HG03457 (cell line): ENCODE measurements around the gene THAP4.
"Not testable (repeated sequence)": the region's sequence is repeated elsewhere in the genome, so short reads cannot be mapped to it uniquely, and the experiment has no call there.

Experiments used
- ATAC-seq: cut with Tn5 transposase; IDR thresholded peaks from one replicate; pipeline ENCODE4 v1.9.1; 2021; ENCODE audit warnings: moderate number of reproducible peaks; ENCODE audit not compliant: unreplicated experiment

Gene THAP4

GRCh38 chr2:241590496-241591455 is 46.2 kb downstream of the THAP4 start:
- not testable (repeated sequence) for ATAC-seq

- ATAC-seq: not testable (repeated sequence)
Observed at GRCh38 chr2:241589863-241590262, 47.1 kb downstream of the THAP4 start.

GRCh38 chr2:241586564-241587264 is 50.2 kb downstream of the THAP4 start:
- ATAC-seq: no peak

- no peak for ATAC-seq
Observed at GRCh38 chr2:241584436-241584835, 52.5 kb downstream of the THAP4 start.

- no peak for ATAC-seq
Observed at GRCh38 chr2:241582806-241583205, 54.2 kb downstream of the THAP4 start.

GRCh38 chr2:241582328-241582727 is 54.6 kb downstream of the THAP4 start:
- ATAC-seq: no peak

GRCh38 chr2:241579281-241579680 is 57.7 kb downstream of the THAP4 start:
- ATAC-seq: no peak

- no peak for ATAC-seq
Observed at GRCh38 chr2:241577413-241578122, 59.4 kb downstream of the THAP4 start.

GRCh38 chr2:241576293-241576654 is 60.7 kb downstream of the THAP4 start:
- ATAC-seq: no peak

GRCh38 chr2:241575624-241576292 is 61.2 kb downstream of the THAP4 start:
- ATAC-seq: no peak

- ATAC-seq: no peak
Observed at GRCh38 chr2:241574911-241575623, 61.9 kb downstream of the THAP4 start.

GRCh38 chr2:241573741-241574140 is 63.2 kb downstream of the THAP4 start:
- ATAC-seq: no peak

- not testable (repeated sequence) for ATAC-seq
Observed at GRCh38 chr2:241572915-241573651, 63.9 kb downstream of the THAP4 start.

GRCh38 chr2:241571821-241572620 is 64.9 kb downstream of the THAP4 start:
- ATAC-seq: no peak

- no peak for ATAC-seq
Observed at GRCh38 chr2:241570961-241571581, 65.9 kb downstream of the THAP4 start.

- ATAC-seq: no peak
Observed at GRCh38 chr2:241569831-241570281, 67.1 kb downstream of the THAP4 start.

- ATAC-seq: no peak
Observed at GRCh38 chr2:241568726-241569125, 68.2 kb downstream of the THAP4 start.

- no peak for ATAC-seq
Observed at GRCh38 chr2:241567776-241568175, 69.2 kb downstream of the THAP4 start.
